K562 (cell line): ENCODE measurements around the gene MTOR.

ENCODE experiments used
- FIP1L1 ChIP-seq: fragments of 200-400 bp; formaldehyde crosslinking; IDR thresholded peaks from 2 replicates; pipeline ENCODE4 v1.6.1; 2018; ENCODE audit warnings: mild to moderate bottlenecking, low read depth, low read length; ENCODE audit not compliant: poor library complexity, severe bottlenecking
- SFPQ ChIP-seq: fragments of 200-400 bp; formaldehyde crosslinking; IDR thresholded peaks from 2 replicates; pipeline ENCODE4 v1.6.1; 2017; ENCODE audit warnings: mild to moderate bottlenecking, low read depth, low read length, moderate library complexity
- SMARCE1 ChIP-seq: fragments of 450-650 bp; IDR thresholded peaks from 2 replicates; pipeline ENCODE4 v1.7.1; 2016; ENCODE audit warnings: mild to moderate bottlenecking
- TBL1XR1 ChIP-seq, 2 experiments: IDR thresholded peaks; 2 replicates each; pipeline ENCODE4 v1.6.1; 2012; ENCODE audit warnings: improper control_type of control experiment in 2 of 2, low read length in 2 of 2, mild to moderate bottlenecking in 1 of 2
- ZBTB43 ChIP-seq: sonication (generic); formaldehyde crosslinking; IDR thresholded peaks from 2 replicates; pipeline ENCODE4 v1.8.0; 2023; ENCODE audit warnings: mild to moderate bottlenecking, missing genetic modification reagents
- ZNF121 ChIP-seq: sonication (generic); formaldehyde crosslinking; conservative IDR thresholded peaks from 2 replicates; pipeline ENCODE4 v1.8.0; 2022; ENCODE audit warnings: missing genetic modification reagents
- ZNF174 ChIP-seq: fragments of 250-450 bp; sonication (Bioruptor Pico); IDR thresholded peaks from 2 replicates; pipeline ENCODE4 v1.4.0; 2020; ENCODE audit warnings: mild to moderate bottlenecking
- TF ChIP-seq, protein P1 (sequence below), 3 experiments: IDR thresholded peaks in 2 of 3; conservative IDR thresholded peaks in 1 of 3; 2 replicates each; pipeline ENCODE4 v1.5.1; 2011 to 2012; ENCODE audit warnings: low read length in 3 of 3, mild to moderate bottlenecking in 3 of 3, control low read depth in 2 of 3, improper control_type of control experiment in 1 of 3, inconsistent platforms in 1 of 3, low read depth in 1 of 3, mixed read lengths in 1 of 3, moderate library complexity in 1 of 3; ENCODE audit not compliant: insufficient read depth in 2 of 3

DNA sequence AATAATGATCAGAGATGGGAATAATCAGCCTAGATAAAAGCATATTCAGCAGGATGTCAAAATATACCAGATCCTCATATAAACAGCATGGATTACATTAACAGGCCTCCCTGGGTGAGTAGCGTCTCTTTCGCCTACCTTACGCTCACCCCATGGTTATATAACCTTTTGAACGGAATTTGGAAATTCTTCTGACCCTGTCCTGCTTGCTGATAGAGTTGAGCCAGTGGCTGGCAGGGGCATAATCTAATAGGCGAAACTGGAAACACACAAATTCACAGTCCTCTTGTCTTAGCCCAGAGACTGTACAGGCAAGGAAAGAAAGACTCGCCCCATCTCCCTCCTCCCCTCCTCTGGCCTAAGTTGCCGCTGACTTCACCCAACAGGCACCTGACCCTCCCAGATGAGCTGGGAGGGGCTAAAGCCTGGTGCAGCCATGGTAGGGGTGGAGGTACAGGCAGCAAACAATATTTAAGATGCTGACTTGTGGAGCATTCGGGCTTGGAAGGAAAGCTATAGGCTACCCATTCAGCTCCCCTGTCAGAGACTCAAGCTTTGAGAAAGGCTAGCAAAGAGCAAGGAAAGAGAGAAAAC, 73.4 kb downstream of the MTOR start, which contains the start of gene ANGPTL7:
- TF ChIP-seq SMARCE1 (no peak), ZNF121 (CRISPR knock-in tag) (no peak), ZNF174 (CRISPR knock-in tag) (no peak), TBL1XR1 (IDR thresholded peaks at IDR 0.05; ENCODE audit: low read length in 2 of 2) (no peak), SFPQ (no peak), FIP1L1 (no peak), ZBTB43 (no peak)
- TF ChIP-seq, protein P1, sequence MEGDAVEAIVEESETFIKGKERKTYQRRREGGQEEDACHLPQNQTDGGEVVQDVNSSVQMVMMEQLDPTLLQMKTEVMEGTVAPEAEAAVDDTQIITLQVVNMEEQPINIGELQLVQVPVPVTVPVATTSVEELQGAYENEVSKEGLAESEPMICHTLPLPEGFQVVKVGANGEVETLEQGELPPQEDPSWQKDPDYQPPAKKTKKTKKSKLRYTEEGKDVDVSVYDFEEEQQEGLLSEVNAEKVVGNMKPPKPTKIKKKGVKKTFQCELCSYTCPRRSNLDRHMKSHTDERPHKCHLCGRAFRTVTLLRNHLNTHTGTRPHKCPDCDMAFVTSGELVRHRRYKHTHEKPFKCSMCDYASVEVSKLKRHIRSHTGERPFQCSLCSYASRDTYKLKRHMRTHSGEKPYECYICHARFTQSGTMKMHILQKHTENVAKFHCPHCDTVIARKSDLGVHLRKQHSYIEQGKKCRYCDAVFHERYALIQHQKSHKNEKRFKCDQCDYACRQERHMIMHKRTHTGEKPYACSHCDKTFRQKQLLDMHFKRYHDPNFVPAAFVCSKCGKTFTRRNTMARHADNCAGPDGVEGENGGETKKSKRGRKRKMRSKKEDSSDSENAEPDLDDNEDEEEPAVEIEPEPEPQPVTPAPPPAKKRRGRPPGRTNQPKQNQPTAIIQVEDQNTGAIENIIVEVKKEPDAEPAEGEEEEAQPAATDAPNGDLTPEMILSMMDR (IDR thresholded peaks at IDR 0.05 in 2 of 3, conservative IDR thresholded peaks at IDR 0.05 in 1 of 3; ENCODE audit: insufficient read depth in 2 of 3, low read depth in 1 of 3, low read length in 3 of 3) = no peak
